Jurkat, Clone E6-1 (cell line): Measurements from ENCODE around the gene LIN54.

ENCODE experiments used
- DNase-seq: peaks from one replicate; pipeline ENCODE4 v3.0.0-alpha.2; 2011; ENCODE audit warnings: low read depth, low spot score
- H3K4me3 ChIP-seq: 2 replicates; pipeline ENCODE4 v1.5.1; 2011; ENCODE audit warnings: mild to moderate bottlenecking, low read length, control low read depth, moderate library complexity

Gene LIN54

DNA sequence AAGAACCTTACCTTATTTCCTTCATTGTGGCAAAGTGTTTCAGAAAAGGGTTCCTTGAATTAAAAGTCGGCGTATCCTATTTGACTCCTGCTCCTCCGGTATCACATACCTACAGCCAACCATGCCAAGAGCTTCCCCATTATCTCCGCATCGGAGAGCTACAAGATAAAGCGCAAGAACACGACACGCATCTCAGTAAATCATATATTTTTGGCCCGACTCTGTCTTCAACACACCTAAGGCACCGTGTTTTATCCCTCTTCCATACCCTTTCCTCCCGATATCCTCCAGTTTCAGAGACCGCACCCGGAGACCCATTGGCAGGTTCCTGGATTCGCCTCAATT, 110.6 kb downstream of the LIN54 start:
- H3K4me3 ChIP-seq, result peak overlapping the region; percentile 59
- DNase-seq, result no peak

DNA sequence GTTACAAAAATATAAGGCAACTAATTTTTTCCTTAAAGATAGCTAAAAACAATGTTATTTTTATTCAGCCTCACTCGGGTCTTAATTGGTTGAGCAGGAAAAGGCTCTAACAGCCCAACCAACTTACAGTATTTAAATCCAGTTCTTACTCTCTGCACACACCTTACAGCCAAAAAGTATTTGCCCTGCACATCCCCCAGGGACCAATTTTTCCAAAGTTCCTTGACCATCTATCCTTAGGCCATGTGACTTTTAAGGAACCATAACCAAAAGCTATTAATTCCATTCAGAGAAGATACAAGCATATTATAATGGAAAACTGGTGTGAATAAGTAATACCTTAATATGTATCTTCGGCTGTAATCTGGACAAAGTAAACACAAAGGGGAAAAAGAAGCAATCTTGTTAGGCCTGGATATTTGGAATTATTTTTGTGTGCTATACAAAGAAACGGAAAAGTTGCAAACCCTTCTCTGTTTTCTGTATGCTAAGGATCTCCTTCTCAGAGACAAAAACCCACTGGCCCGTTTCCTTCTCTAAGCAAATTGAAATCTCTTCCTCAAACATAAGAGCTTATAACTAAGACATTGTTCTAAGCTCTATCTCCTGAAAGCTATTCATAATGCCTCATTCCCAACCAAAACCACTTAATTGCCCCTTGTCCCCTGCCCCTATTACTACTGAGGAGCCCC, 111.1 kb downstream of the LIN54 start:
- no peak for DNase-seq

DNA sequence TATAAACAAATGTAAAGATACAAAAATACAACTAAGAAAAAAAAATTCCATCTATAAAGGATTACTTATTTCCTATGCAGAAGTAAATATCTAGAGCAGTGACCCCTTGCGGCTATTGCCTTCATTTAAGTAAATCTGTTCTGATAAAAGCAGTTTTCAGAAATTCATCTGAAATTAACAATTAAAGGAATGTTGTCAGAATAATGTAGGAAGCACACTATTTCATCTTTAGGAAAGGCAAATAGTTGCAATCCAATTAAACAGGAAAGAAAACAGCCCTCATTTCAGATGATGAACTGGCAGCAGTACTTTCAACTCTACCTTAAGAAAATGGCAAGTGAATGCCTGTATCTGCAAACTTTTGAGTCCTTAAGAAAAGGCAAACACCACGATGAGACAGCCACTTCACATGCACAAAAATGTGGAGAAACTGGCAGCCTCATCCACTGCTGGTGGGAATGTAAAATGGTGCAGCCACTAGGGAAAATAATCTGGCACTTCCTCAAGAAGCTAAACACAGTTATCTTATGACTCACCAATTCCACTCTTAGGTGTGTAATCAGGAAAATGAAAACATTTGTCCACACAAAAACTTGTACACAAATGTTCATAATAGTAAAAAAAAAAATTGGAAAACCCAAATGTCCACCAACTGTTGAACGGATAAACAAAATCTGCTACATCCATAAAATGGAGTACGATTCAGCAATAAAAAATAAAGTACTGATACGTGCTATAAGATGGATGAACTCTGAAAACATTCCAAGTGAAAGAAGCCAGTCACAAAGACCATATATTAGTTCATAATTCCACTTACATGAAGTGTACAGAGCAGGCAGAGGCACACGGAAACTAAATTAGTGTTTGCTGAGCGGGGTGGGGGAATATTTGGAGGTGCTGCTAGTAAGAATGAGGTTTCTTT, 112.0 kb downstream of the LIN54 start:
- DNase-seq, result no peak
- H3K4me3 ChIP-seq, result peak overlapping the region; percentile 59

More for the DNA sequence above, 111.1 kb downstream of the LIN54 start:
- H3K4me3 ChIP-seq, result peak overlapping the region; percentile 59

DNA sequence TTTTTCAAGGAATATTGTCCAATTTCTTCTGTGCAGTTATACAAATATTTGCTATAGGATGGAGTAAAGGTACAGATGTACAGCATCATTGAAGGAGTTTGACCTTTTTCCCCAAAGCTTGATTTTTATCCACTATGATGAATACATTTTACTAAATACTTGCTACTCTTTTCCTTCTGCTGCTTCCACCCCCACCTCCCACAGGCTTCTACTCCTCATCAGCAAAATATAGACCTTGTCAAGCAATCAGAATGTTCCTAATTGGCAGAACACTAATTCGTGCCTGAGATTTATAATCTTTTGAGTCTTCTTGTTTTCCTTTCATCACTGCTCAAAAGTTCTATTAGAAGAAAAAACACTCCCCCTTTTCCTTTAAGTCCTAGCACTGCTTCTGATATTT, 113.9 kb downstream of the LIN54 start:
- no peak overlapping the region for H3K4me3 ChIP-seq
- no peak for DNase-seq

DNA sequence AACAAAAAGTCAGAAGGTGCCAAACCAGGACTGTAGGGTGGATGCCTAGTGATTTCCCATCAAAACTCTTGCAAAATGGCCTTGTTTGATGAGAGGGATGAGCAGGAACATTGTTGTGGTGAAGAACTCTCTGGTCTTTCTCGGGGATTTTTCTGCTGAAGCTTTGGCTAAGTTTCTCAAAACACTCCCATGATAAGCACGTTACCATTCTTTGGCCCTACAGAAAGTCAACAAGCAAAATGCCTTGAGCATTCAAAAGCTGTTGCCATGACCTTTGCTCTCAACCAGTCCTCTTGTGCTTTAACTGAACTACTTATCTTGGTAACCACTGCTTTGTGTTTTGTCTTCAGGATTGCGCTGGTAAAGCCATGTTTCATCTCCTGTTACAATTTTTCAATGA, 116.7 kb downstream of the LIN54 start:
- no peak for DNase-seq

DNA sequence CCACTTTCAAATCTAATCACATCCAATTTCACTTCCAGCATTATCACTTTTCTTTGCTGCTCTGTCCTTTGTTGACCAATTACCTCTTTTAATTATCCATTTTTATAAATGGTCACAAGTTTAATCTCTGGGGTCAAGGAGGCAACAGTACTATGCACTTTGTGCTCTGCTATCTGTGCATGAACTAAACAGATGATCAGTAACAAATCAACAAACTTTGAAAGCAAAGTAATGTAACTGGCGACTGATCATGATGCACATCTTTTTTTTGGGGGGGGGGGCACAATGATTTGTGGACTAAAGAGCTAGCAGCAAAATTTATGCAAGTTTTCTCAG, 118.2 kb downstream of the LIN54 start:
- no peak for DNase-seq
- no peak overlapping the region for H3K4me3 ChIP-seq

More for the DNA sequence above, 116.7 kb downstream of the LIN54 start:
- H3K4me3 ChIP-seq, result no peak overlapping the region

DNA sequence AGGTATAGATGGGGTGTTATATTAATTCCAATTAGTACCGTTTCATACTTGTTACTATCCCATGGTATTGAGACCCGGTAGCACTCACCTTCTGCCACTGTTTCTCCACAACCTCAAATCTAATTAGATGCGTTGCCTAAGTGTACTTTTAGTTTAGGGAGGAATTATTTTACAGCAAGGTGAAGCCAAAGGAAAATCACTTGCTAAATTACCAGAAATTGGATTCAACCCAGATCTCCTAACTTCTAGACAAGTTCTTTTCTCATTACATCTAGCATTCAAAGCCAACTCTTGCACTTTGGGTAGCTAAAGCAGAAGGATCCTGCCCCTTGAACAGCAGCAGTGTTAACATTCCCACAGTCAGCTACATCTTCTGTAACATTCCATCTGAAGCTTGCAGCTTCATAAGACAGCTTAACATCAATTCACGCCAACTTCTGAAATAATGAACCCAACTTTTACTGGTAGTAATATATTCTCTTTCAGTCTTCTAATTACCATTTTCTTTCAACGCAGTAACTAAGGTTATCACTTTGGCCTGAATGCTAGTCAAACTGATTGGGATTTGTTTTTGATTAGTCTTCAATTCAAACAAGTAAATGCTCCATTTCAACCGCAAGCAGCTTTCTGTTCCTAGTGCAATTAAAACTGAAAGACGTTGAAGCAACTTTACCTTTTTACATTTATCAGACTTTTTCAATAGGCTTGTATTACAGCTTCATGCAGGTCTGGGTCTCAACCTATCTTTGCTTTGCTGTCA, 118.7 kb downstream of the LIN54 start:
- H3K4me3 ChIP-seq, result peak overlapping the region; percentile 88
- DNase-seq, result no peak

DNA sequence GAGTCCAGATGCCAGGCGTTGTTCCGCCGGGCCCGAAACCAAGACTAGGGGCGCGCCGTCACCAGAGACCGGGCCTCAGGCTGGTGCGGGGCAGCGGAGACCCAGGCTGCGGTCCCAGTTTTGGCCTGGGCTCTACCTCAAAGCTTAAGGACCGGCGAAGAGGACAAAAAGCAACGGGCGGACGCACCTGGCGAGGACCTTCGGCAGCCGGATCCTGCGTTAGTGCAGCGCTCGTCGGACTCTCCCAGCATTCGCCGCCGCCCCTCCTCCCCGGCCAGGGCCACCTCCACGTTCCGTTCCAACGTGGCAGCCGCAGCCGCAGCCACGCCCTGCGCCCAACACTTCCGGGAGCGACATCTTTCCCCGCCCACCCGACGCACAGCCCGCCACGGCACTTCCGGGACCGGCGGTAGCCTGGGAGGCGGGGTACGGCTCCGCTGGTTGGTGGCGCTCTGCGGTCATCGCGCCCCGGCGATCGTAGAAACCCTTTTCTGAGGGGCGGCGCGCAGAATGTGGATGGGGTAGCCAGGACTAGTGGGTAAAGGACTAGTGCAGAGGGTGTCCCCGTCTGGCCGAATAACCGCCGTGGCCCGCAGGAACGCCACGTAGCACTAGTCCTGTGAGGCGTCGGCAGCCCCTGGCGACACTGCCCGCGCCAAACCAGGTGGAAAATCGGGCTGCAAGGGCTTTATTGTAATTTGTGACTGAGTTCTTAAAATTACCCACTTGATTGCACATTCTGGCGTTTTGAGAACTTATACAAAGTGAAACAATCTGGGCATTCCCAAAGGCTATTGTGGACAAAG, 119.5 kb downstream of the LIN54 start, which contains the start of gene SEC31A:
Gene SEC31A, minus strand, starts transcription at position 253 of the 806 bp plus-strand sequence. CDS start 9,217 bp downstream, outside the sequence.
- peak within 1 kb of the TSS; percentile 88 for H3K4me3 ChIP-seq
- DNase-seq, result peak; percentile 86

DNA sequence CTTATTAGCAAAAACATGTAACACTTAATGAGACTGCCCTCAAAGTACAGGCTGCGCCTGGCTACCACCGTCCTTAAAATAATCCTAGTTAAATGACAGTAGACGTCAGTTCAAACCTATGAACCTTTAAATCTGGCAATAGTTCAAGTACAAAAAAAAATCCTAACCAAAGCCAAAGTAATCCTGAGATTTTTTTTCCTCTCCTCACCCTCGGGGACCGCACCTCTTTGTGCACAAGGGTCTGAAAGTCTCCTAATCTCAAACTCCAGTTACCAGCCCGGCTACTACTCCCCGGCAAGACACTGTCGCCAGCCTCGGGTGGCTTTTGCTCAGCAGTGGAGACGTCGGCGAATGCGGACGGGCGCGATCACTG, 120.1 kb downstream of the LIN54 start:
- no peak for DNase-seq
- peak overlapping the region; percentile 88 for H3K4me3 ChIP-seq

DNA sequence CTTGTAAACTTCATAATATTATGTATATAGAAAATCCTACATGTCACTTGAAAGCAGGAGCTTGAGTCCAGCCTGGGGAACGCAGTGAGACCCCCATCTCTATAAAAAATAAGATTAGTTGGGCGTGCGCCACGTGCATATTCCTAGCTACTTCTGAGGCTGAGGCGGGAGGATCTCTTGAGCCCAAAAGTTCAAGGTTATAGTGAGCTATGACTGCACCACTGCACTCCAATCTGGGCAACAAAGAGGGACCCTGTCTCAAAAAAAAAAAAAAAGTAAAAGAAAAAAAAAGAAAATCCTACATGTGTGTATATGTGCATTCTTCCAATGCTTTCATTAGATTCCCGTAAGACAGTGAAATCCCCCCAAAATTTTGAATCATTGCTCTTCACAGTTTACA, 121.3 kb downstream of the LIN54 start:
- H3K4me3 ChIP-seq, result peak overlapping the region; percentile 88
- DNase-seq, result no peak

DNA sequence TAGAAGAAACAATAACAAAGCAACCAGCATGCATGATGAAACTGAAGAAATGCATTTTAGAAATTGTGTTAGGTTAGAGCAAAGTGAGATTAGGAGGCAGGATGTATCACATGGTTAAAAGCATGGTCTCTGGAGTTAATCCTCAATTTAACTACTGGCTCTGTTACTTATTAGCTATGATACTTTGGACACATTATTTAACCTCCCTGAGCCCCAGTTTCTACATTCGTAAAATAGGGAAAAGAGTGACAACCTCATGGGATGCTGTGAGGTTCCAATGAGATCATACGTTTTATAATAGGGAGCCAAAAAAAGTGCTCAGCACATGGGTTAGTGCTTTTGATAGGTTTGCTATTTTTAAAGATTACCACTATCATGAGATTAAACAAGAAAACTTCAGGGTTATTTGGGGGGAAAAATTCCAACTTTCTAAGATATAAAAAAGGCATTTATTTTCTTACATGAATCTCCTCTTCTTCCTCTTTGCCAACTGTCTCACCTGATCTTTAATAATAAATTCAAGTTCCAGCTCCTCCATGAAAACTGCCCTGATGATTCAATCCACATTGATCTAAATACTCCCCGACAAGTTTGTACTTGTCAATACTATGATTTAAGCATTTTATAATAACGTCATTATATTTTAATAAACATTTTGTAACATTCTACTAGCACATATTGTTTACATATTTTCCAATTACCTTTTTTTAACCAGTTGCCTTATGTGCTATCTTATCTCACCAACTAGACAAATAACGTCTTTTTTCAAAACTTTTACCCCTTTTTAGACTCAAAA, 124.3 kb downstream of the LIN54 start:
- H3K4me3 ChIP-seq, result no peak overlapping the region
- DNase-seq, result no peak

DNA sequence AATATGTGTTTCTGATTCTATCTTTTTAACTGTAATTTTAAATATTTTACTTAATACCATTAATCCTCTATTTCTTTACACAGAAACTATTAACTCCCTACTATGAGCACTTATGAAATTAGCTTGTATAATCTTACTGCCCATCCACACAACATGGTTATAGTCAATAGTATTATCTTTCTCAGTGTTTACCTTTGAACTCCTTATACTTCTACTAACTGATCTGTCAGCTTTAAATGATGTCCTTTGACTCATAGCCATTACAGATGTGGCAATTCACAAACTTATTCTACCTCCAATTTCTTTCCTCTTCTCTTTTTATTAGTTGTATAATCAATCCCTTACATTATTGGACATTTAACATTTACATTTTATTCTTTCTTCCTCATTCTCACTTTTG, 125.2 kb downstream of the LIN54 start:
- no peak overlapping the region for H3K4me3 ChIP-seq
- no peak for DNase-seq
